ENCODE data around the gene MOBP.
A peak's percentile ranks its signal among the peaks of the same experiment; 100 is the strongest.

Gene MOBP

DNA sequence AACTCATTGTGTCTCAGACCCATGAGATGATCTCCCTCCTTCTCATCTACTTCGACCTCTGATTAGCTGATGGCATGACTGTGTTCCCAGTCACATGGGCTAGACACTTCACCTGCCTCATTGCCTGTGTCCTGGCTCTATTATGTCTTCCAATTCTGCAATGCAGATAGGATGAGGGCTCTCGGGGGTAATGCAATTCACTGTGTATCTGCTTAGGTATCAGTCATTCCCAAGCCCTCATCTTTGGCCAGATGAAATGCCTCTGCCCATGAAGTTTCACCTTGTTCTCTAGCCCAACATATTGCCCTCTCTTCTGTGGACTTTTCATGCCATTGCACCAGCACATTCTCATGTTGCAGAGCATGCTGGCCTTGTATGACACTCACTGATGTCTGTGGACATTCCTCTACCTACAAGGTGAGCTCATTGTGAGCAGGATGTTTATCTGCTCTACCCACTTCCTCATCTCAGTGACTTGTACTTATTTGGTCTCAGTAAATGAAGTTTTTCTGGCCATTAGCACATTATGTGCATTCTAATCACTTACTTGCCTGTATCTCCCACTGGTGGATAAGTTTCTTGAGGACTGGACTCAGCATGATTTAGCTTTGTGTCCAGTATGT, 32.3 kb downstream of the MOBP start:
- no peak for DNase-seq

- no peak for DNase-seq
Observed at GRCh38 chr3:39501059-39501458, 33.6 kb downstream of the MOBP start.

DNA sequence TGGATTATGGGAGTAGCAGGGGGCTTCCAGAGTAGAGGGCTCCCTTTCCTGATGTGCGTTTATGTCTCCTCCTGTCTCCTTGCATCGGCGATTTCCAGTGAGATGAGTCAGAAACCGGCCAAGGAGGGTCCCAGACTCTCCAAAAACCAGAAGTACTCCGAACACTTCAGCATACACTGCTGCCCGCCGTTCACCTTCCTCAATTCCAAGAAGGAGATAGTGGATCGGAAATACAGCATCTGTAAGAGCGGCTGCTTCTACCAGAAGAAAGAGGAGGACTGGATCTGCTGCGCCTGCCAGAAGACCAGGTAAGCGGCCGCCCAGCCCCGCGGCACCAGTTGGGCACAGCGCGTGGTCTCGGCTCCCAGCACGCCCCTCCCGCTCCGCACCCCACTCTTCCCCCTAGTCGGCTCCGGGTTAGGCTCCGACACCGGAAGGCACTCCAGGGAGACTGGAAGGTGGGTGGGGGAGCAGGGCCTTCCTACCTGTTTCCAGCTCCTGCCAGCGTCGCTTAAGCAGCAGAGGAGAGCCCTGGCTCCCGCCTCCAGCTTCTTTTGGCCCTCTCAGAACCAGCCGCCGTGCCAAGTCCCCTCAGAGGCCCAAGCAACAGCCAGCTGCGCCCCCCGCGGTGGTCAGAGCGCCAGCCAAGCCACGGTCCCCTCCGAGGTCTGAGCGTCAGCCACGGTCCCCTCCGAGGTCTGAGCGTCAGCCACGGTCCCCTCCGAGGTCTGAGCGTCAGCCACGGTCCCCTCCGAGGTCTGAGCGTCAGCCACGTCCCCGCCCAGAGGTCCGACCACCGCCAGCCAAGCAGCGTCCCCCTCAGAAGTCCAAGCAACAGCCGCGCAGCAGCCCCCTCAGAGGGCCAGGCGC, 34.7 kb downstream of the MOBP start:
- DNase-seq, result no peak

DNA sequence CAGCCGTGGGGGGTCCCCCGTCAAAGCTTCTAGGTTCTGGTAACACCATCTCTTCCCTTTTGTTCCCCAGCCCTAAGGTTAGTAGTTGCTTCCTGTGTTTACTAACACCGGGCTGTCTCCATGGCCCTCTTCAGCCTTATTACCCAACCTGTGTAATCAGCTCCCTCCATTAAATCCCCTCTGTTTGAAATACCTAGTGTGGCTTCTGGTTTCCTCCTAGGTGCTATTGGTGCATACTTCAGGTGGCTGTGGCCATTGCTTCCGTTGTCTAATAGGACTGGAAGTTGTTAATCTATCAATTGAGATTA, 35.3 kb downstream of the MOBP start:
- DNase-seq, result no peak

DNA sequence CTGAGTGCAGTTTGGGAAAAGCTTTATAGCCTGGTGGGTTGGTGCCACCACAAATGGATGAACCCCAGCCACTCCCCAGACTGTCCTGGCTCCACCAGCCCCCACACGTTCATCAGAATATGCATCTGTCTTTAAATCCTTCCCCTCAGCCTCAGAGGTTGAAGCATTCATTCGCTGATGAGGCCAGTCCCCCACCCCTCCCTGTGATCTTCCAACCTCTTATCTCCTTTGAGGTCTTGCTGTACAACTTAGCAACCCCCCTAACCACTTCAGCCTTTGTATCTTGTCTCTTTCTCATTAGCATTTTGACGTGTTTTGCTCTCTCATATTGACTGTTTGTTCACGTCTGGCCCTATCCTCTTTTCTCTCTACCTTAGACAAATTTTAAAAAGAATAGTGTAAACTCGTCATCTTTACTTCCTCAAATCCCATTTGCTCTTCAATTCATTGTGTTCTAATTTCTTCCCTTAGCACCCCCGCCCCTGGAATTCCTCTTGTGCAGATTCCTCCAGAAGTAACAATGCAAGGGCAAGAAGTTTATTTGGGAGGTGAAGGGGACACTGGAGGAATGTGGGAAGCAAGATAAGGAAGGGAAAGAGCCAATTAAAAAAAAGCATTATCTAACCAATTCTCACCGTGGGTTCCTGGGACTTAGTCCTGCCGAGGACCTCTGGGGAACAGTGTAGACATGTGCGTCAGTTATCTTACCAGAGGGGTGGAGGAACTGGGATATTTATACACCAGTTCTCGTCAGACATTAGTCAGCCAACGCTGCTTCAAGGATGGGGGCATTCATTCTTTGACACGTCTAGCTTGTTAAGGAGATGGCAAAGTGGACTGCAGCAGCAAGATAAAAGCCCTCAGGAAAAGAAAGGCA, 38.6 kb downstream of the MOBP start:
- DNase-seq, result no peak

GRCh38 chr3:39506863-39507262, 39.4 kb downstream of the MOBP start:
- DNase-seq, result no peak

DNA sequence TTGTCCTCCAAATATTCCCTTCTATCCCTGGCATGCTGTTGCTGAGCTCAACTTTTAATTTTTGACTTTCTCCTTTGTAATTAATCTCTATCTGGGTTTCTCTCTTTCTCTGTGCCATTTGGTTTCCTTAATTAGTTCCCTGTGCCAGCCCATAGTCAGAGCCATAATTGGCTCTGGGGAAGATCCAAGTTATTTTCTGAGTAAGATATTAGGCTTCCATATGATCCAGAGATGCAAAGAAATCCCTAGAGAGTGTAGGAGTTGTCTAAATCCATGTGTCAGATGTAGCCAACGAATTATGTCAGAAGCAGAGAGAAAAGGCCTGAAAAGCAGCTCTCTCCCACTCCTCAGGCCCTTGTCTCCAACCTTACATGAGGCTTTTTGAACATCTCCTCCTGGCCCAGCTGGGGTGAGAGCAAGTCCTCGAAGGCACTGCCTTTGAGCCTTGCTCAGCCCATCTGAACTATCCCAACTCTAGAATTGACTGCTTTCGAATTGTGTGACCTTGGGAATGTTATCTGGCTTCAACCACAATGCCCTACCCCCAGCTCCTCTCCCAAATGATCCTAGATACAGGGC, 46.4 kb downstream of the MOBP start:
- DNase-seq, result no peak

DNA sequence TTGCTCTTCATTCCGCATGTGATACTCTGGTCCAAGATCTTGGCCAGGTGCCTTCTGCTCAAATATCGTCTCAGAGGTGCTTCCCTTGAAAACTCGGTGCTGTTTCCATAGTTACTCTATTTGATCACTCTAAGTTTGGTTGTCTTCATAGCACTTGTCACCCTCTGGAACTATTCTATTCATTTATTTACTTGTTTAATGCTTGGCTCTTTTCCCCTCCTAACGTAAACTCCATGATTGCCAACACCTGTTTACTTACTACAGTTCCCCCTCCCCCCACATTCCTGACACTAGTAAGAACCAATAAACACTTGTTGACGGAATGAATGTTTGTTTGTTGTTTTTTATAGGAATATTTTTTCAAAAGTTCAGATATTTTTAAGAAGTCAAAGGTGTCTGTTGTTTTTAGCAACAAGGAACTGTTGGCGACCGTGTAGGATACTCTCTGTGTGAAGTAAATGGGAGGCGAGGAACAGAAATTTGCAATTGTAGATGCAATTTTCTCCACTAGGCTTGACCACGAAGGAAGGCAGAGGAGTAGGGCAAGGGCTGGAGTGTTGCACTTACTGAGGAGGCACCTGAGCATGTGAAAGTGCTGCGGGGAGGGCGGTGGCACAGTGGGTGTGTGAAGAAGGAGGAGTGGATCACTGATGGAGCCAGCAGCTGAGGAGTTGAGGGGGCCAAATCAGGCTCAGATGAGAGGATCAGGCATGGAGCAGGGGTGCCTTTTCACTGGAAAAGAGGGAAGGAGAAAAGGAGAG, 48.4 kb downstream of the MOBP start:
- no peak for DNase-seq

DNA sequence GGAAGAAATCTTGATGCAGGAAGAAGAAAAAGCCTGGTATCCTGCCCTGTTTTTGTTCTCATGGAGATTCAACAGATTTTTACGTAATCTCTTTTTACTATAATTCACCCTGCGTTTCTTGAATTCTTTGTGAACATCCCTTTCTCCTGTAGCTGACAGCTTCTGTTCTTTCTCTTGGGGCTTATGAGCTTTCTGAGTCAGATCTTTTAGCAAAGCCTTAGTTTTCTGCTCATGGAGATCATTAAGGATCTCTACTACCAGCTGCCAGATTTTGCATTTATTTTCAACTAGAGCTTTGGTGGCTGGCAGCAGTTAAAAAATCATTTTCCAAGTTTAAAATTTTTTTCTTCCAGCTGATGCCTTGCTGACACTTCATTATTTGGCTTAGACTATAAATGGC, 51.6 kb downstream of the MOBP start:
- DNase-seq, result no peak

- DNase-seq, result no peak
Observed at GRCh38 chr3:39519554-39520288, 52.2 kb downstream of the MOBP start.

GRCh38 chr3:39521456-39521855, 54.0 kb downstream of the MOBP start:
- DNase-seq, result no peak

DNA sequence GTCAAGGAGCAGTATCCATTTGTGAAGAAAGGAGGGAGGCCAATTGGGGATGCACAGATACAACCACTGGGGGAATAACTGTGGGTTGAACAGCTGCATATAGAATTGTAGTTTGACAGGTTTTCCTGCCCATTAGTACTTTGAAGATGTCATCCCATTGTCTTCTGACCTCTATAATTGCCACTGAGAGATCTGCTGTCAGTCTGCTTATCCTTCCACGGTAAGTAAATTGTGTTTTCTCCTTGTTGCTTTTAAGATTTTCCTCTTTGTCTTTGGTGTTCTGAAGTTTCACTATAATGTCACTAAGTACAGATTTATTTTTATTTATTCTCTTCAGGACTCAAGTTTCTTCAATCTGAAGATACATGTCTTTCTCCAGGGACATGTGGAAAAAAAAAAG, 56.6 kb downstream of the MOBP start:
- no peak for DNase-seq

DNA sequence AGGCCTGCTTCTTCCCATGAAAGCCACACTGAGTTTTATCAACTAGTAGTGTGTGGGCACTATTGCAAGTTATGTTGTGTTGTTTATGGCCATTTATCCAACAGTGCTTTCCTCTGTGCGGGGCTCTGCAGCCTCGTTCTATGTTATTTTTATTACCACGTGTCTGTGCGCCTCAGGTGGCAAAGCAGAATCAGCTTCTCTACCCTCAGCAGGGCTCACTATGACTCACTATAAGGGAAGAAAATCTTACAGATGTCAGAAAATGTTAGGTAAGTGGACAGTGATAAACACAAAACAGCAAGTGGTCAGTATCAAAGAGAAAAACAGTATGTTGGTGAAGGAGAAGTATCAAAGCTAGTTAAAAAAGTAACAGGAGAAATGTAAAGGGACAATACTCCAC, 61.4 kb downstream of the MOBP start:
- DNase-seq, result no peak

GRCh38 chr3:39529577-39529976, 62.1 kb downstream of the MOBP start:
- no peak for DNase-seq

DNA sequence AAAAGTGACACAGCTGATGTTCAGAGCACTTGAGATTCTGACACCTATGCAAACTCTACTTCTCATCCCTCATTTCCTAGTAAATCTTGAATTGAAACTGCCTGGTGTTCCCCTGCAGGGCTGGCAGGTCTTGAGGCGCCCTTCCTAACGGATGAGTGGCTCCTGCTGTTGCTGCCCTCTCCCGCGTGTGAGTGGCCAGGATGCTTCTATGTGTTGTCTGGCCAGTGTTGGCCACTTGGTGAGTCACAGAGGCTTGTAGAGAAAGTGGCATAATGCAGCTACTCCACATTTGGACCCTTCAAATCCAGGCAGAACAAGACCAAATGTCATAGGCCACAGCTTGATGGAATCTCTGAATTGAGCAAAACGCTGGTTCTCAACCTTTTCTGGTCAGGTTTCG, 63.6 kb downstream of the MOBP start:
- DNase-seq, result no peak

- no peak for DNase-seq
Observed at GRCh38 chr3:39531665-39532064, 64.2 kb downstream of the MOBP start.

DNA sequence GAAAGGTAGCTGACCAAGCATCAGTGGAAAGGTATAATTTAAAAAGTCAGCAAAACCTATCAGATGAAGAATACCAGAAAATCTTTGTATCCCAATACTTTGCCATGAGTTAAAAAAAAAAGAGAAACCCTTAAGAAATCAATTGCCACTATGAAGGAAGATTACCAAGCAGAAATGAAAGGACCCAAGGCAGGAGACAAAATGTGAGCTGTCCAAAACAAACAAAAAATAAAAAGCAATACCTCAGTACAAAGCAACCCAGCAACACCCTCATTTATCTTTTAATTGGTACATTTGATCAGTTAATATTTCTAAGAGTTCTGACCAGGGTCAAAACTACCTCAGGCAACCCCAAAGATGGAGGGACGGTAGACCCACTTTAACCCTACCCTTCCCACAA, 65.3 kb downstream of the MOBP start:
- DNase-seq, result no peak

DNA sequence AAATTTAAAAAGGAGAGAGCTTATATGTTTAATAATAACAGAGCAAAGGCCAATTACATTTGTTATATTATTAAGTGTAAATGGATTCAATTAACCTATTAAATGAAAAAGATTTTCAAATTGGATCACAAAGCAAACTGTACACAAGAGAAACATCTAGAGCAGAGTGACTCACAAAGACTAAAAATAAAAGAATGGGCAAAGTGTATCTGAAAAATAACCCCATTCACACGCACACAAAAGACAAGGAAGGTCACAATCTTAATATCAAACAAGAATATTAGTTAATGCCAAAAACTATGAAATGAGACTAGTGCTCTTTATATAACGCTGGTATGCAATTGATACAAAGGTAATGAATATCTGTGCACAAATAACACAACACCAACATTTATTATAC, 65.7 kb downstream of the MOBP start:
- no peak for DNase-seq

GRCh38 chr3:39540162-39540921, 72.9 kb downstream of the MOBP start:
- no peak for DNase-seq

GRCh38 chr3:39541442-39541841, 74.0 kb downstream of the MOBP start:
- no peak for DNase-seq

- peak; percentile 6 for DNase-seq
Observed at GRCh38 chr3:39541917-39542329, 74.4 kb downstream of the MOBP start.

Data from NCI-H1092 (cell line).